ENCODE data around the gene PITPNC1.

- TF ChIP-seq POLR2A (IDR thresholded peaks at IDR 0.05) (no peak), CTCF (IDR thresholded peaks at IDR 0.05) (no peak), POLR2AphosphoS5 (IDR thresholded peaks at IDR 0.05) (no peak)
These were observed 26.0 kb downstream of the PITPNC1 start for GRCh38 chr17:67403065-67403464.
